22Rv1 (cell line): ENCODE results near the gene ITPR3.

Source experiments
- H3K27ac ChIP-seq: fragments of 450-650 bp; 2 replicates; pipeline ENCODE4 v1.5.1; 2017
- ZFX ChIP-seq: fragments of 450-650 bp; IDR thresholded peaks from 2 replicates; pipeline ENCODE4 v1.6.1; 2017; ENCODE audit warnings: antibody characterized with exemption, borderline replicate concordance
- TF ChIP-seq, protein P1 (sequence below): fragments of 450-650 bp; IDR thresholded peaks from 2 replicates; pipeline ENCODE4 v1.5.1; 2017; ENCODE audit warnings: mild to moderate bottlenecking

Gene ITPR3

DNA sequence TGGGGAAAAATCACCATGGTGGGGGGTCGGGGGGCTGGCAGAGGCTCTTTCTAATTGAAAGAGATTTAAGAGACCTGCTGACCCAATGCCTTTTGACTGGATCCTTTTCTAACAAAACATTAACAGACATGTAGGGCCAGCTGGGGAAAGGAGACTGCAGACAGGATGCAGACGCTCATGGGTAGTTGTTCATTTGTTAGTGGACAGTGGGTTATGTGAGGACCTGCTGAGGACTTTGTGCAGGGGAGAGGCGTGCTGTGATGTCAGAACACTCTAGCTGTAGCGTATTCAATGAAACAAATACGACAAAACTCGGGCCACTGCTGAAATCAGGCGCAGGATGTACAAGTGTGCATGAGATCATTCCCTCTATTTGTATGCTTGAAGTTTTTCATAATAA is 124.4 kb downstream of the ITPR3 start:
- TF ChIP-seq, protein P1, sequence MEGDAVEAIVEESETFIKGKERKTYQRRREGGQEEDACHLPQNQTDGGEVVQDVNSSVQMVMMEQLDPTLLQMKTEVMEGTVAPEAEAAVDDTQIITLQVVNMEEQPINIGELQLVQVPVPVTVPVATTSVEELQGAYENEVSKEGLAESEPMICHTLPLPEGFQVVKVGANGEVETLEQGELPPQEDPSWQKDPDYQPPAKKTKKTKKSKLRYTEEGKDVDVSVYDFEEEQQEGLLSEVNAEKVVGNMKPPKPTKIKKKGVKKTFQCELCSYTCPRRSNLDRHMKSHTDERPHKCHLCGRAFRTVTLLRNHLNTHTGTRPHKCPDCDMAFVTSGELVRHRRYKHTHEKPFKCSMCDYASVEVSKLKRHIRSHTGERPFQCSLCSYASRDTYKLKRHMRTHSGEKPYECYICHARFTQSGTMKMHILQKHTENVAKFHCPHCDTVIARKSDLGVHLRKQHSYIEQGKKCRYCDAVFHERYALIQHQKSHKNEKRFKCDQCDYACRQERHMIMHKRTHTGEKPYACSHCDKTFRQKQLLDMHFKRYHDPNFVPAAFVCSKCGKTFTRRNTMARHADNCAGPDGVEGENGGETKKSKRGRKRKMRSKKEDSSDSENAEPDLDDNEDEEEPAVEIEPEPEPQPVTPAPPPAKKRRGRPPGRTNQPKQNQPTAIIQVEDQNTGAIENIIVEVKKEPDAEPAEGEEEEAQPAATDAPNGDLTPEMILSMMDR = no peak
- no peak for TF ChIP-seq ZFX
- peak overlapping the region; percentile 48 for H3K27ac ChIP-seq
